ENCODE results near the gene ACVR2B.

Gene ACVR2B

GRCh38 chr3:38526792-38527191 is 73.1 kb downstream of the ACVR2B start:
- no peak for DNase-seq (ENCODE audit: extremely low read depth, low read depth)
- no peak for TF ChIP-seq CTCF (IDR thresholded peaks at IDR 0.05; ENCODE audit: low read depth, low read length)

- no peak for DNase-seq (ENCODE audit: extremely low read depth, low read depth)
- no peak; the same call in 1 of the 2 replicates for TF ChIP-seq CTCF (IDR thresholded peaks at IDR 0.05; ENCODE audit: low read depth, low read length)
Observed at GRCh38 chr3:38528457-38528856, 74.8 kb downstream of the ACVR2B start.

- DNase-seq (ENCODE audit: extremely low read depth, low read depth): no peak
- TF ChIP-seq CTCF (IDR thresholded peaks at IDR 0.05; ENCODE audit: low read depth, low read length): no peak
Observed at GRCh38 chr3:38532529-38532928, 78.8 kb downstream of the ACVR2B start.

- TF ChIP-seq CTCF (IDR thresholded peaks at IDR 0.05; ENCODE audit: low read depth, low read length): no peak
- DNase-seq (ENCODE audit: extremely low read depth, low read depth): no peak
Observed at GRCh38 chr3:38533285-38533976, 79.7 kb downstream of the ACVR2B start.

- no peak for DNase-seq (ENCODE audit: extremely low read depth, low read depth)
- TF ChIP-seq CTCF (IDR thresholded peaks at IDR 0.05; ENCODE audit: low read depth, low read length): no peak
Observed at GRCh38 chr3:38534180-38534579, 80.5 kb downstream of the ACVR2B start.

- no peak for TF ChIP-seq CTCF (IDR thresholded peaks at IDR 0.05; ENCODE audit: low read depth, low read length)
- no peak for DNase-seq (ENCODE audit: extremely low read depth, low read depth)
Observed at GRCh38 chr3:38534604-38535003, 80.9 kb downstream of the ACVR2B start.

- no peak for TF ChIP-seq CTCF (IDR thresholded peaks at IDR 0.05; ENCODE audit: low read depth, low read length)
- DNase-seq (ENCODE audit: extremely low read depth, low read depth): no peak
Observed at GRCh38 chr3:38536671-38537070, 83.0 kb downstream of the ACVR2B start.

Data from AG09319 (cell line).